WTC11 (cell line): ENCODE results near the gene GNG3. TPM values are rescaled to one million over a fixed set of nuclear protein-coding genes. Genes with fewer than 3 reads are reported as not detected.
A peak's percentile ranks its signal among the peaks of the same experiment; 100 is the strongest.

Experiments used
- ATAC-seq: fragments of 200-7000 bp; cut with Tn5 transposase; 2 replicates; pipeline ENCODE4 v1.10.0; 2021; ENCODE audit warnings: mild to moderate bottlenecking, moderate library complexity
- CTCF ChIA-PET: fragments of 300-600 bp; sonication (Branson Sonifier 250); formaldehyde crosslinking; loops from one replicate; lab custom pipeline; 2021; ENCODE audit warnings: antibody characterized with exemption; lab: Charles Lee
- POLR2A ChIA-PET: fragments of 350-600 bp; sonication (Branson Sonifier 250); formaldehyde crosslinking; loops from one replicate; lab custom pipeline; 2021; ENCODE audit warnings: antibody characterized with exemption; lab: Charles Lee
- DNase-seq: peaks from one replicate; pipeline ENCODE4 v3.0.0; 2021; ENCODE audit warnings: low spot score
- H3K27ac Mint-ChIP-seq: 2 replicates; pipeline ENCODE4 v1.8.0; 2021; ENCODE audit warnings: mixed read lengths
- H3K27me3 Mint-ChIP-seq: 2 replicates; pipeline ENCODE4 v1.8.0; 2021; ENCODE audit warnings: low read depth, mild to moderate bottlenecking, moderate library complexity, mixed read lengths
- H3K36me3 Mint-ChIP-seq: 2 replicates; pipeline ENCODE4 v1.8.0; 2021; ENCODE audit warnings: mixed read lengths
- H3K4me1 Mint-ChIP-seq: 2 replicates; pipeline ENCODE4 v1.8.0; 2022; ENCODE audit warnings: mixed read lengths
- H3K4me3 Mint-ChIP-seq: 2 replicates; pipeline ENCODE4 v1.8.0; 2021; ENCODE audit warnings: mild to moderate bottlenecking, moderate library complexity, mixed read lengths
- H3K9me3 Mint-ChIP-seq: 2 replicates; pipeline ENCODE4 v1.8.0; 2021; ENCODE audit warnings: mixed read lengths
- ATF1 ChIP-seq: sonication (generic); formaldehyde crosslinking; IDR thresholded peaks from 2 replicates; pipeline ENCODE4 v1.8.1; 2023; ENCODE audit warnings: mild to moderate bottlenecking, moderate library complexity, missing genetic modification reagents
- CREM ChIP-seq: sonication (generic); formaldehyde crosslinking; IDR thresholded peaks from 2 replicates; pipeline ENCODE4 v1.8.1; 2022; ENCODE audit warnings: mild to moderate bottlenecking, missing genetic modification reagents, moderate library complexity
- JAZF1 ChIP-seq: fragments of 250-450 bp; sonication (Bioruptor Pico); IDR thresholded peaks from 2 replicates; pipeline ENCODE4 v1.9.0; 2021; ENCODE audit warnings: moderate library complexity, mild to moderate bottlenecking, inconsistent platforms
- JUN ChIP-seq: sonication (generic); formaldehyde crosslinking; IDR thresholded peaks from 2 replicates; pipeline ENCODE4 v1.8.0; 2023; ENCODE audit warnings: mild to moderate bottlenecking, missing genetic modification reagents
- MYBL2 ChIP-seq: sonication (generic); formaldehyde crosslinking; IDR thresholded peaks from 2 replicates; pipeline ENCODE4 v1.8.1; 2023; ENCODE audit warnings: mild to moderate bottlenecking, moderate library complexity, missing genetic modification reagents
- NR1H2 ChIP-seq: sonication (generic); formaldehyde crosslinking; IDR thresholded peaks from 2 replicates; pipeline ENCODE4 v1.9.0; 2021; ENCODE audit warnings: mild to moderate bottlenecking, moderate library complexity, missing genetic modification reagents
- OVOL2 ChIP-seq: fragments of 250-450 bp; sonication (Bioruptor Pico); IDR thresholded peaks from 2 replicates; pipeline ENCODE4 v1.9.0; 2021; ENCODE audit warnings: mild to moderate bottlenecking, borderline replicate concordance
- ZNF263 ChIP-seq: sonication (generic); formaldehyde crosslinking; IDR thresholded peaks from 2 replicates; pipeline ENCODE4 v1.8.1; 2022; ENCODE audit warnings: low read depth, mild to moderate bottlenecking, moderate library complexity, missing genetic modification reagents
- total RNA-seq: library from RNA; stranded (reverse); gene quantifications from 3 replicates; pipeline ENCODE4 v1.2.3, GENCODE V29; 2021
- TF ChIP-seq, protein P1 (sequence below): sonication (generic); formaldehyde crosslinking; IDR thresholded peaks from 2 replicates; pipeline ENCODE4 v1.8.0; 2023; ENCODE audit warnings: mild to moderate bottlenecking, missing genetic modification reagents
- TF ChIP-seq, protein P2 (sequence below): sonication (generic); formaldehyde crosslinking; conservative IDR thresholded peaks from 2 replicates; pipeline ENCODE4 v1.8.1; 2022; ENCODE audit warnings: mild to moderate bottlenecking, missing genetic modification reagents
- TF ChIP-seq, protein P3 (sequence below): sonication (generic); formaldehyde crosslinking; IDR thresholded peaks from 2 replicates; pipeline ENCODE4 v1.8.1; 2023; ENCODE audit warnings: mild to moderate bottlenecking, missing genetic modification reagents
- TF ChIP-seq, protein P4 (sequence below): sonication (generic); formaldehyde crosslinking; IDR thresholded peaks from 2 replicates; pipeline ENCODE4 v1.8.0; 2022; ENCODE audit warnings: missing genetic modification reagents
- TF ChIP-seq, protein P5 (sequence below): sonication (generic); formaldehyde crosslinking; IDR thresholded peaks from 2 replicates; pipeline ENCODE4 v1.8.1; 2022; ENCODE audit warnings: low read depth, mild to moderate bottlenecking, moderate library complexity, missing genetic modification reagents, borderline replicate concordance
- TF ChIP-seq, protein P6 (sequence below): sonication (generic); formaldehyde crosslinking; IDR thresholded peaks from 2 replicates; pipeline ENCODE4 v1.8.1; 2023; ENCODE audit warnings: mild to moderate bottlenecking, missing genetic modification reagents, borderline replicate concordance

GNG3 gene
- total RNA-seq, 1 experiment from 2014 or later: 6.0 TPM

DNA sequence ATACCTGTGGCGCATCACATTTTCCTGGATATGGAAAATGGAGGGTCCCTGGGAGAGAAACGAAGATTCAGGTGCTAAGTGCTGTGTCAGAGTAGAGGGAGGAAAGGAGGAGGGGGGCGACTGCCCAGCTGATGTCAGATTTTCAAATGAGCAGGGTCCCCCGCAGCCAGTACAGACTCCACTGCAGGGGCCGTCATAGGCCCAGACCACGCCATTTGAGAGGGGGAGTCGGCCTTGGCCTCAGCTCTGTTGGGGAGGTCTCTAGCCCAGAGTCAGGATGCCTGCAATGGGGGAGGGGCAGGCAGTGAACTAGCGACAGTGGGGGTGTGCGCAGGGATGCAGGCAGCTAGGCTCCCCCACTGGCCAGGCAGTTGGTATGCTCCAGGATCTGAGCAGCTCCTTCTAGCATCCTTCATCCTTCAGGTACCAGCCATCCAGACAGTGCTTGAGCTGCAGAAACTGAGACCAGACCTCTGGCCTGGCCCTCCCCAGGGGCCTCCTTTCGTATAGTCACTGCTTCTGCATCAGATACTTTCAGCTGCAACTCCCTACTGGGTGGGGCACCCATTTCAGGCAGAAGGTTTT lies at the start of gene GNG3, which contains the start of gene BSCL2 (continued):
- TF ChIP-seq, protein P1, sequence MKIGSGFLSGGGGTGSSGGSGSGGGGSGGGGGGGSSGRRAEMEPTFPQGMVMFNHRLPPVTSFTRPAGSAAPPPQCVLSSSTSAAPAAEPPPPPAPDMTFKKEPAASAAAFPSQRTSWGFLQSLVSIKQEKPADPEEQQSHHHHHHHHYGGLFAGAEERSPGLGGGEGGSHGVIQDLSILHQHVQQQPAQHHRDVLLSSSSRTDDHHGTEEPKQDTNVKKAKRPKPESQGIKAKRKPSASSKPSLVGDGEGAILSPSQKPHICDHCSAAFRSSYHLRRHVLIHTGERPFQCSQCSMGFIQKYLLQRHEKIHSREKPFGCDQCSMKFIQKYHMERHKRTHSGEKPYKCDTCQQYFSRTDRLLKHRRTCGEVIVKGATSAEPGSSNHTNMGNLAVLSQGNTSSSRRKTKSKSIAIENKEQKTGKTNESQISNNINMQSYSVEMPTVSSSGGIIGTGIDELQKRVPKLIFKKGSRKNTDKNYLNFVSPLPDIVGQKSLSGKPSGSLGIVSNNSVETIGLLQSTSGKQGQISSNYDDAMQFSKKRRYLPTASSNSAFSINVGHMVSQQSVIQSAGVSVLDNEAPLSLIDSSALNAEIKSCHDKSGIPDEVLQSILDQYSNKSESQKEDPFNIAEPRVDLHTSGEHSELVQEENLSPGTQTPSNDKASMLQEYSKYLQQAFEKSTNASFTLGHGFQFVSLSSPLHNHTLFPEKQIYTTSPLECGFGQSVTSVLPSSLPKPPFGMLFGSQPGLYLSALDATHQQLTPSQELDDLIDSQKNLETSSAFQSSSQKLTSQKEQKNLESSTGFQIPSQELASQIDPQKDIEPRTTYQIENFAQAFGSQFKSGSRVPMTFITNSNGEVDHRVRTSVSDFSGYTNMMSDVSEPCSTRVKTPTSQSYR: peak; percentile 100
- TF ChIP-seq OVOL2 (CRISPR knock-in tag) (no peak), JUN (no peak), NR1H2 (no peak), CREM (CRISPR knock-in tag) (no peak), MYBL2 (CRISPR knock-in tag) (no peak)
- TF ChIP-seq, protein P2, sequence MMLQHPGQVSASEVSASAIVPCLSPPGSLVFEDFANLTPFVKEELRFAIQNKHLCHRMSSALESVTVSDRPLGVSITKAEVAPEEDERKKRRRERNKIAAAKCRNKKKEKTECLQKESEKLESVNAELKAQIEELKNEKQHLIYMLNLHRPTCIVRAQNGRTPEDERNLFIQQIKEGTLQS: no peak
- TF ChIP-seq, protein P3, sequence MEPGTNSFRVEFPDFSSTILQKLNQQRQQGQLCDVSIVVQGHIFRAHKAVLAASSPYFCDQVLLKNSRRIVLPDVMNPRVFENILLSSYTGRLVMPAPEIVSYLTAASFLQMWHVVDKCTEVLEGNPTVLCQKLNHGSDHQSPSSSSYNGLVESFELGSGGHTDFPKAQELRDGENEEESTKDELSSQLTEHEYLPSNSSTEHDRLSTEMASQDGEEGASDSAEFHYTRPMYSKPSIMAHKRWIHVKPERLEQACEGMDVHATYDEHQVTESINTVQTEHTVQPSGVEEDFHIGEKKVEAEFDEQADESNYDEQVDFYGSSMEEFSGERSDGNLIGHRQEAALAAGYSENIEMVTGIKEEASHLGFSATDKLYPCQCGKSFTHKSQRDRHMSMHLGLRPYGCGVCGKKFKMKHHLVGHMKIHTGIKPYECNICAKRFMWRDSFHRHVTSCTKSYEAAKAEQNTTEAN: no peak

DNA sequence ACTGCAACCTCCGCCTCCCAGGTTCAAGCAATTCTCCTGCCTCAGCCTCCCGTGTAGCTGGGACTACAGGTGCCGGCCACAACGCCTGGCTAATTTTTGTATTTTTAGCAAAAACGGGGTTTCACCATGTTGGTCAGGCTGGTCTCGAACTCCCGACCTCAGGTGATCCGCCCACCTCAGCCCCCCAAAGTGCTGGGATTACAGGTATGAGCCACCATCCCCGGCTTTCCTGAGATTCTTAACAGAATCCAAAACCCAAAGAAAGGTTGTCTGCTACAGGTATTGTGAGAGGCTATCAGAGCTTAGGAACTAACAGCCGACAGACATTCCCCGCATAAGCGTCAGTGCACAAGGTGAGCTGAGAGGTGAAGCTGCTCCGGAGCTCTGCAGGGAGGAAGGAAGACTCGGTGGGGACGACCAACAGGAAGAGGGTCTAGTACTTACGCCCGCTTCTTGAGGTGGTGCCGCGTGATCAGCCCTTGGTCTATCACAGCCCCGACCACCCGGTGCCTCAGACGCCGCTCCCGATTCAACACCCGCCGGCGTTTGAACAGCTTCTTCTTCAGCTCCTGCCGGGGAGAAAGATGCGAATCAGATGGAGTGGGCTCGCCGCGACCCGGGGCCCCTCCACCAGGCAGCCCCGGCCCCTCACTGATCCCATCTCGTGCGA lies 42.9 kb upstream of the GNG3 start:
- ATAC-seq: peak; percentile 29
- TF ChIP-seq, protein P4, sequence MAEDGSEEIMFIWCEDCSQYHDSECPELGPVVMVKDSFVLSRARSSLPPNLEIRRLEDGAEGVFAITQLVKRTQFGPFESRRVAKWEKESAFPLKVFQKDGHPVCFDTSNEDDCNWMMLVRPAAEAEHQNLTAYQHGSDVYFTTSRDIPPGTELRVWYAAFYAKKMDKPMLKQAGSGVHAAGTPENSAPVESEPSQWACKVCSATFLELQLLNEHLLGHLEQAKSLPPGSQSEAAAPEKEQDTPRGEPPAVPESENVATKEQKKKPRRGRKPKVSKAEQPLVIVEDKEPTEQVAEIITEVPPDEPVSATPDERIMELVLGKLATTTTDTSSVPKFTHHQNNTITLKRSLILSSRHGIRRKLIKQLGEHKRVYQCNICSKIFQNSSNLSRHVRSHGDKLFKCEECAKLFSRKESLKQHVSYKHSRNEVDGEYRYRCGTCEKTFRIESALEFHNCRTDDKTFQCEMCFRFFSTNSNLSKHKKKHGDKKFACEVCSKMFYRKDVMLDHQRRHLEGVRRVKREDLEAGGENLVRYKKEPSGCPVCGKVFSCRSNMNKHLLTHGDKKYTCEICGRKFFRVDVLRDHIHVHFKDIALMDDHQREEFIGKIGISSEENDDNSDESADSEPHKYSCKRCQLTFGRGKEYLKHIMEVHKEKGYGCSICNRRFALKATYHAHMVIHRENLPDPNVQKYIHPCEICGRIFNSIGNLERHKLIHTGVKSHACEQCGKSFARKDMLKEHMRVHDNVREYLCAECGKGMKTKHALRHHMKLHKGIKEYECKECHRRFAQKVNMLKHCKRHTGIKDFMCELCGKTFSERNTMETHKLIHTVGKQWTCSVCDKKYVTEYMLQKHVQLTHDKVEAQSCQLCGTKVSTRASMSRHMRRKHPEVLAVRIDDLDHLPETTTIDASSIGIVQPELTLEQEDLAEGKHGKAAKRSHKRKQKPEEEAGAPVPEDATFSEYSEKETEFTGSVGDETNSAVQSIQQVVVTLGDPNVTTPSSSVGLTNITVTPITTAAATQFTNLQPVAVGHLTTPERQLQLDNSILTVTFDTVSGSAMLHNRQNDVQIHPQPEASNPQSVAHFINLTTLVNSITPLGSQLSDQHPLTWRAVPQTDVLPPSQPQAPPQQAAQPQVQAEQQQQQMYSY (CRISPR knock-in tag): peak; percentile 90
- no peak; the same call in 1 of the 2 replicates for TF ChIP-seq ATF1 (CRISPR knock-in tag)
- H3K4me1 Mint-ChIP-seq: peaks cover 16% of the 10 kb centered on the region
- H3K27ac Mint-ChIP-seq: peak overlapping the region; percentile 95
- ChIA-PET CTCF (interaction anchor here (0.7 to 2.2 kb wide), 18 partner anchors 11 to 270 kb away, joined by 3 to 10 read pairs (median 5); partner anchors contain the start of genes B3GAT3, BSCL2, EML3 and GANAB), POLR2A (interaction anchor here (0.8 to 3.2 kb wide), 33 partner anchors 8 to 191 kb away, joined by 3 to 42 read pairs (median 7); partner anchors contain the start of genes B3GAT3, BSCL2, EEF1G and GANAB)
- DNase-seq: peak; percentile 60
- no peaks in the 10 kb centered on the region for H3K9me3 Mint-ChIP-seq
- peak overlapping the region; percentile 97 for H3K4me3 Mint-ChIP-seq
- H3K36me3 Mint-ChIP-seq: peaks cover 30% of the 10 kb centered on the region
- no peaks in the 10 kb centered on the region for H3K27me3 Mint-ChIP-seq

DNA sequence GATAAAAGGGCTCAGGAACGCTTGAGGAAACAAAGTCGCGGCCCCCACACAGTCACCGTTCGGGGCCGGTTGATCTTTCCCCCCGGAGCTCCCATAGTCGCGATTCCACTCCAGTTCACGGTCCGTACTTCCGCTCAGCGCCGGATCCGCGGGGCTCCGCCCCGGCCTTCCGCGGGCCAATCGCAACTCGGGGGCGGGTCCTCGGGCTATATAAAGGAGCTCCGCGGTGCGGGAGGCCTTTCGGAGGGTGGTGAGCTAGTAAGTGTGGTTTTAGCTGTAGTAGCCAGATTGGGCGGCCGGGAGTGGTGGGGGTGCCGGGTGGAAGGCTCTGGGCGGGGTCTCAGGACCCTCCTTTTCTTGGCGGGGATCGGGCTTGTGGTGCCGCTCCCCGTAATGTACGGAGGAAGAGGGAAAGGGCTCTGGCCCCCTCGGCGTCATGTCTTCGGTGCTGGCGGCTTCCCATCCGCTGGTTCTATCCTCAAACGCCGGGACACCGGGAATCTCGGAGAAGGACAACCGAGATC lies 42.3 kb upstream of the GNG3 start, which contains the start of the genes C11orf98 and CSKMT:
Gene C11orf98 (minus strand): TSS at position 136 of the 524 bp plus-strand sequence. CDS start 41 bp downstream, at position 95.
Gene CSKMT (plus strand): TSS at position 238 of the 524 bp plus-strand sequence. CDS start 568 bp downstream, outside the sequence.
- peak; percentile 79 for ATAC-seq
- Mint-ChIP-seq H3K4me3 (peak within 1 kb of the TSS; percentile 97), H3K27me3 (no peaks in the 10 kb centered on the region), H3K27ac (peak within 1 kb of the TSS; percentile 95), H3K9me3 (no peaks in the 10 kb centered on the region), H3K4me1 (peaks cover 20% of the 10 kb centered on the region), H3K36me3 (peaks cover 30% of the 10 kb centered on the region)
- CTCF ChIA-PET: interaction anchor here (0.6 to 2.2 kb wide), 20 partner anchors 12 to 324 kb away, joined by 3 to 10 read pairs (median 5); partner anchors contain the start of genes B3GAT3, BSCL2, EML3 and GANAB
- POLR2A ChIA-PET: interaction anchor here (0.5 to 3.2 kb wide), 37 partner anchors 9 to 416 kb away, joined by 3 to 42 read pairs (median 6); partner anchors contain the start of genes B3GAT3, BSCL2, EEF1G and GANAB
- peak; percentile 97 for DNase-seq
- TF ChIP-seq, protein P5, sequence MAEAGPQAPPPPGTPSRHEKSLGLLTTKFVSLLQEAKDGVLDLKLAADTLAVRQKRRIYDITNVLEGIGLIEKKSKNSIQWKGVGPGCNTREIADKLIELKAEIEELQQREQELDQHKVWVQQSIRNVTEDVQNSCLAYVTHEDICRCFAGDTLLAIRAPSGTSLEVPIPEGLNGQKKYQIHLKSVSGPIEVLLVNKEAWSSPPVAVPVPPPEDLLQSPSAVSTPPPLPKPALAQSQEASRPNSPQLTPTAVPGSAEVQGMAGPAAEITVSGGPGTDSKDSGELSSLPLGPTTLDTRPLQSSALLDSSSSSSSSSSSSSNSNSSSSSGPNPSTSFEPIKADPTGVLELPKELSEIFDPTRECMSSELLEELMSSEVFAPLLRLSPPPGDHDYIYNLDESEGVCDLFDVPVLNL: no peak
- TF ChIP-seq JAZF1 (CRISPR knock-in tag) (no peak), ZNF263 (no peak)
- TF ChIP-seq, protein P6, sequence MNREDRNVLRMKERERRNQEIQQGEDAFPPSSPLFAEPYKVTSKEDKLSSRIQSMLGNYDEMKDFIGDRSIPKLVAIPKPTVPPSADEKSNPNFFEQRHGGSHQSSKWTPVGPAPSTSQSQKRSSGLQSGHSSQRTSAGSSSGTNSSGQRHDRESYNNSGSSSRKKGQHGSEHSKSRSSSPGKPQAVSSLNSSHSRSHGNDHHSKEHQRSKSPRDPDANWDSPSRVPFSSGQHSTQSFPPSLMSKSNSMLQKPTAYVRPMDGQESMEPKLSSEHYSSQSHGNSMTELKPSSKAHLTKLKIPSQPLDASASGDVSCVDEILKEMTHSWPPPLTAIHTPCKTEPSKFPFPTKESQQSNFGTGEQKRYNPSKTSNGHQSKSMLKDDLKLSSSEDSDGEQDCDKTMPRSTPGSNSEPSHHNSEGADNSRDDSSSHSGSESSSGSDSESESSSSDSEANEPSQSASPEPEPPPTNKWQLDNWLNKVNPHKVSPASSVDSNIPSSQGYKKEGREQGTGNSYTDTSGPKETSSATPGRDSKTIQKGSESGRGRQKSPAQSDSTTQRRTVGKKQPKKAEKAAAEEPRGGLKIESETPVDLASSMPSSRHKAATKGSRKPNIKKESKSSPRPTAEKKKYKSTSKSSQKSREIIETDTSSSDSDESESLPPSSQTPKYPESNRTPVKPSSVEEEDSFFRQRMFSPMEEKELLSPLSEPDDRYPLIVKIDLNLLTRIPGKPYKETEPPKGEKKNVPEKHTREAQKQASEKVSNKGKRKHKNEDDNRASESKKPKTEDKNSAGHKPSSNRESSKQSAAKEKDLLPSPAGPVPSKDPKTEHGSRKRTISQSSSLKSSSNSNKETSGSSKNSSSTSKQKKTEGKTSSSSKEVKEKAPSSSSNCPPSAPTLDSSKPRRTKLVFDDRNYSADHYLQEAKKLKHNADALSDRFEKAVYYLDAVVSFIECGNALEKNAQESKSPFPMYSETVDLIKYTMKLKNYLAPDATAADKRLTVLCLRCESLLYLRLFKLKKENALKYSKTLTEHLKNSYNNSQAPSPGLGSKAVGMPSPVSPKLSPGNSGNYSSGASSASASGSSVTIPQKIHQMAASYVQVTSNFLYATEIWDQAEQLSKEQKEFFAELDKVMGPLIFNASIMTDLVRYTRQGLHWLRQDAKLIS (CRISPR knock-in tag): no peak
